M059J (cell line): ENCODE results near the gene CDKN3. TPM values are rescaled to one million over a fixed set of nuclear protein-coding genes. Genes with fewer than 3 reads are reported as not detected.

ENCODE experiments used
- DNase-seq: peaks from one replicate; pipeline ENCODE4 v3.0.0-alpha.2; 2012; ENCODE audit warnings: low read depth
- total RNA-seq: library from RNA; depleted of rRNA; stranded (reverse); fragments of >200 nt; shearing (Covaris generic); gene quantifications from 2 replicates; pipeline ENCODE4 v1.2.3, GENCODE V29; 2014; rRNA removed

CDKN3 gene, protein sequence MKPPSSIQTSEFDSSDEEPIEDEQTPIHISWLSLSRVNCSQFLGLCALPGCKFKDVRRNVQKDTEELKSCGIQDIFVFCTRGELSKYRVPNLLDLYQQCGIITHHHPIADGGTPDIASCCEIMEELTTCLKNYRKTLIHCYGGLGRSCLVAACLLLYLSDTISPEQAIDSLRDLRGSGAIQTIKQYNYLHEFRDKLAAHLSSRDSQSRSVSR
- total RNA-seq, result 179 and 192 TPM in 2 replicates

DNA sequence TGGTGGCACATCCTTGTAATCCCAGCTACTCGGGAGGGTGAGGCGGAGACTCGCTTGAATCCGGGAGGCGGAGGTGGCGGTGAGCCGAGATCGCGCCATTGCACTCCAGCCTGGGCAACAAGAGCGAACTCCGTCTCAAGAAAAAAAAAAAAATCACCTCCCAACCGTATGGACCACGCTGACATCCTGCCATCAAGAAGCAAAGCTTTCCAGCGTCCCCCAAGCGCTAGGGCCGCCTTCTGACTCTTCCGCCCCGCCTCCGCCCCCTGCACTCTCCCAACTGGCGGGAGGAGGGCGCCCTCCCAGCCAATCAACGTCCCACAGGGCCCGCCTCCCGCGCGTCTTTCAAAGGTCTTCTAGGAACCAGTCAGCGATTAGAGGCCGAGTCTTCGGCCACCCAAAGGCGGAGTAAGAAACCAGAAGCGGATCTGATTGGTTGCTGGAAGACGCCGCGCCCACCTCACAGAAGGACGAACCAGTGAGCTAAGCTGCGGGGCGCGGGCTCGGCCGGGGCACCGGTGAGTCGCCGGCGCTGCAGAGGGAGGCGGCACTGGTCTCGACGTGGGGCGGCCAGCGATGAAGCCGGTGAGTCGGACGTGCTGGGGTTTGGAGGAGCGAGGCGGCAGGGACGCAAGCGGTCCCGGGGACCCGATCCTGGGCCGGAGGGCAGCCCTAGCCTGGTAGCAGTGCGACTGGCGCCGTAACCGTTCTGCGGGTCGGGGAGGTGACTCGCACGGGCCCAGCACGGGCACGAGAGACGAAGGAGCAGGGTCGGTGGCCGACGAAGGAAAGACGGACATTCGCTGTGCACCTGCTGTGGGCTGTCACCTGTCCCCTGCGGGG is at the start of gene CDKN3:
CDKN3 (plus strand) TSS at position 515 of the 843 bp plus-strand sequence; CDS start at position 577, 62 bp downstream.
- DNase-seq, result peak; percentile 99

DNA sequence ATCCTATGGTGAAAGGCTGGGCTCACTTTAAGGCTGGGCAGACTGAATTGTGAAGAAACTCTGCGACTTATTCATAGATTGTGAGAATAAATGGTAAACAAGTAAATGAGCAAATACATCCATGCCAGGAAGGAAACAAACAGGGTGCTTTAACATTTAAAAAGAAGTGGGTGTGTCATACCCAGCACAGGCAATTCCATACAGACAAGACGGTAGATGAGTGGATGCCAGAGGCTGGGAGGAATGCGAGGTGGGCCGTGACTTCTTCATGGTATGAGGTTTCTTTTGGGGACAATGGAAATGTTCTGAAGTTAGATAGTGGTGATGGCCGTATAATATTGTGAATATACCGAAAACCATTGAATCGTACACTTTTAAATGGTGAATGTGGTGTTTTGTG is 49.8 kb upstream of the CDKN3 start:
- no peak for DNase-seq

DNA sequence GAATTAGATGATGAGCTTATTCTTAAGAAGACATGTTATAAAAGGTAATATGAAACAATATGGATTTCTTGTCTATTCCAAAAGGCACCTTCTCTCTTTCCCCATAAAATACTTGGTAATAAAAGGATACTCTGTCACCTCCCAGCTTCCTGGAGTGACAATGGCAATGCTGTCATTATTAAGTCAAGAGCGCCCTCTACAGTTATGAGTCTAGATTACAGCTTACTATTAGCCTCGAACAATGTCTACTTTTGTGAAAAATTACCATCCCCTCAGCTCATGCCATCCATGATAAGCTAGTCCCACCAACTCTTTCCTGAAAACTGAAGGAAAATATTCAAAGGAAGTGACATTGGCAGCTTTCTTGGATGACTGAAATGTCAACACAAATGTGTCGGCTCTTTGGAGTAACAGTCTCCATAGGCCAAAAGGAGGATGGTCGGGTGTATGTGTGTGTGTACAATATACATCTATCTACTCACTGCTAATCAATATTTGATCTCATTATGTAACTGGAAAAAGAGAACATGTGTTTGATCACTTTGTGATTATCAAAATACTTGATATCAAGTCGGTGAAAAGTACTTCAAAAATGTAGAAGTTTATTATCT is 48.7 kb upstream of the CDKN3 start:
- DNase-seq, result peak; percentile 64

DNA sequence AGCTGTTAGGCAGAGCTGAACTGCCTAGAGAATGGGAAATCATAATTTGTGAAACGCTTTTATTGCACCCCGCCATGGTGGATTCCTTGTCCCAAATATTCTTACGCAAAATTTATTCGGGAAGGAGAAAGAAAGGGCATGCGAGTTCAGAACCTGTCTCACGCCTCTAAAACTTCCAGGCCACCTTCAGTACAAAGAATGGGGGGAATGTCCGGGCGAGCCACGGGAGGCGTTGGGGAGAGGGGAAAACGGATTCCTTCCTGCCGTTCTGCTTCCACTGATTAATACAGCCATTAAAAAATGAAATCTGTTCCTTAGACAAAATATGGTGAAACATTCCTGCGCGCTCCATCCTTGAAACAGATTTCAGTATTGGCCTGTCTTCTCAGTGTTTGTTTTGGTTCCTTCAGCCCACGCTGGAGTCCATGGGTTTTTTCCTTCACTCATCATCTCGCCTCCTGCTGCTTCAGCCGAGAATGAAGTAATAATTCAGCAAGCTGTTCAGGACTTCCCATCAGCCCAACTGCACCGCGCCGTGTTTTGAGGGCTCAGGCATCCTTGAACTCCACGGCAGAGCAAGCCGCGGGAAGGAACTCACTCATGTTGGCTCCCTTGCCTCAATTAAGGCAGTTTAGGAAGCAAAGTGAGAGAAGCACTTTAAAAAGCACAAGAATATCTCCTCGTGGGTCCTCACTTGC is 47.7 kb upstream of the CDKN3 start:
- no peak for DNase-seq

DNA sequence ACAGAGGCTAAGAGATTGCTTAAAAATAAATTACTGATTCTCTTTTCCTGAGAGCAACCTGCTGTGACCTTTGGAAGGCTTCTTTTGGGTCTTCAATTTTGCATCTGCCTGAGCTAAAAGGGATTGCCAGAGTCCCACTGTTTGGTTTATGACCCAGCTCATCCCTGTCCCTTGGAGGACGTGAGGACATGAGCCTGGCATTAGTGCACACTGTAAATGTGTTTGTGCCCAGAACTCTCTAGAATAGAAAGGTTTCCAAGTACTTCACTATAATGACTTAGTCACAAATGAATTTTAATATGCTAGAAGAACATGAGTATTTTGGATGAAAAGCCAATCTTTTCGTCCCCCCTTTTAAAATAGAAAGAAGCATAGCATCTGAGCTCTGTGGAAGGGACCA is 47.1 kb upstream of the CDKN3 start:
- no peak for DNase-seq

DNA sequence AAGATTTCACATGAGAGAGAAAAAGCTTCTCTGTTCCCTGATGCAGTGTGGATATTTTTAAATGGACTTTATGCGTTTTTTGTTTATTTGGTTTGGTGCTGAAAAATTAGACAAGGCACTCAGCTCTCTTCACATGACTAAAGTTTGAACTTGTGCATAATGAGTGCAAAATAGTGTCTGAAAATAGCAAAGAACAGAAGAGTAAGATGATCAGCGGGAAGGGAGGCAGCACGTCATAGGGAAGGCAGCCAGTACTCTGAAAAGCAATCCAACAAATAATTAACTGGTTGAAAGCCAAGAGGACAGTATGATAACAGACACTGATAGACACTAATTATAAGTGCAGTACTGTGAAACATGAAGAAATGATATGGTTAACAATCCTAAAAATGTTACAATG is 46.6 kb upstream of the CDKN3 start:
- no peak for DNase-seq

DNA sequence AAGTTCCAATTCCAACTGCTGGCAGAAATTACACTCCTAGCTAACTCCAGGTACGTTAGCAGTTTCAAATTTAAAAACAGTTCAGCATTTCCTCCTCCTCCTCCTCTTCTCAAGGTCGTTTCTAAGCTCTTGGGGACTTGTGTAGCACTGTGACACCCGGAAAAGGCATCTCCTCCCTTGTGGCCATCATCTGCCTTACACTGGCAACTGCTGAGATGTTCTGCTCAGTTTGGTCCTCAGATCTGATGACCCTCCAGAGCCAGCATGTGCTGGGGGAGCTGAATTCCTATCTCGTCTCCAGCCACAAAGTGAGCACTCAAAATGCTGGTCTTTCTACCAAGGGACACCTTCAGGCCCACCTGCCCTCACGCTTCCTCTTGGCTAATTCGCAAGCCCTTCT is 43.5 kb upstream of the CDKN3 start:
- DNase-seq, result no peak

DNA sequence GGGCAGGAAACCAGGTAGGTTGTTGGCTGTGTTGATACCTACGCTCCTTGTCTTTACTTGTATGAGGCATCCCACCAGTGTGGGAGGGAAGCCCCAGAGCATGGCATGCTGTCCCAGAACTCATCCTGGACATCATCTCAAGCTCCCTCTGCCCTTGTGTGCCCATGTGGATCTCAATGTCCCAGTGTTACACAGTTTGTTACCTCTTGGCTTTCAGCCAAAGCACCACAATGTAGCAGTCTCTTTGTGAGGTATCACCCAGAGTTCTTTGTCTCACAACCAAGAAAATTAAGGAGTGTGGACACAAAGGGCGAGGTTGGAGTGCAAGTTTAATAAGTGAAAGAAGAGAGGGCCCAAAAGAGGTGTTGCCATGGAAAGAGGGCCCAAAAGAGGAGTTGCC is 43.1 kb upstream of the CDKN3 start:
- no peak for DNase-seq

DNA sequence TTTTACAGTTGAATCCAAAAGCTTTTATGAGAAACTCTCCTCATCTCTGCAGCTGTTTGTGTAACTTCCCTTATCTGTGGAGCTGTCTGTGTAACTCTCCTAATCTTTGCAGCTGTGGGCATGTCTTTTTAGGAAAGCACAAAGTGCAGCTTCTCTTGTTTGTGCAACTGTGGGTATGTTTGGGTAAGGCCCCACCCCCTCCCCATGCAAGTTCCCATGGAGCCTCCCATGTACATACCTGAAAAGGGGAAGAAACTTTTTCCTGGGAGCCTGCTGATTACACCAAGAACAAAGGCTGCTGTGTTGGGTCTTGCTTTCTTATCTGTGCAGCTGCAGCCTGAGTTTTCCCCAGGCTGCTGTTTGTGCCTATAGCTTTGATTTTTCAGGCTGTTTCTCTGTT is 42.7 kb upstream of the CDKN3 start:
- DNase-seq, result no peak

DNA sequence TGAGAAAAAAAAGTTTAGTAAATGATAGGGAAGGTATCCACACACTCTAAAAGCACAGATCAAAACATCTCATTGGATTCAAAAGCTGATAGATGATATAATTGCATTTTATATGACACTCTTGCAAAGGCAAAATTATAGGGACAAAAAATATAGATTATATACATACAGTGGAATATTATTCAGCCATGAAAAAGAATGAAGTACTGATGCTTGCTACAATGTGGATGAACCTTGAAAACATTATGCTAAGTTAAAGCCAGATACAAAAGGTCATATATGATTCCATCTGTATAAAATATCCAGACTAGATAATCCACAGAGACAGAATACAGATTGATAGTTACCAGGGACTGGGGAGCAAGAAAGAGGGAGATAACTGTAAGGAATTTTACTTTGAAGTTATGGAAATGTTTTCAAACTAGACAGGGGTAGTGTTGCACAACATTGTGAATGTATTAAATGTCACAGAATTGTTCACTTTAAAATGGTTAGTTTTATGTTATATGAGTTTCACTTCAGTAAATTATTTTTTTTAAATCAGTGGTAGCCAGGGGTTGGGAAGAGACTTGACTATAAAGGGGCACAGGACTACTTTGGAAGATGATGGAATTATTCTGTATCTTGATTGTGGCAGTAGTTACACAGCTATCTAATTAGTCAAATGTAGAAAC is 41.7 kb upstream of the CDKN3 start:
- DNase-seq, result no peak

DNA sequence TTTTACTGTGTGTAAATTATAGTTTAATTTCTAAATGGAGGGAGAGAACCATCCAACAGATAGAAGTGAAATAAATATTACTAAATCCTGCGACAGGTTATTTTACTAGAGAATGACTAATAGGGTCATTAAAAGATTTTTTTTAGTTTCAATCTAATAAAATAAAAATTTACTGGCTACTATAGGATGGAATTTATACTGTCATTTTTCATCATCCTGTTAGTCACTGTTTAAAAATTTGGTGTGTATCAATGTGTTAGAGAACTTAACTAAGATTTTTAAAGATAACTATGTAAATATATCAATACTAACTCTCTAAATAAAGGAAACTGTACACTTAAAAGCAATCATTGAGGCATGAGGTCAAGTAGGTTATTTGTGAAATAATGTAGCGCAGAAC is 41.1 kb upstream of the CDKN3 start:
- peak; percentile 51 for DNase-seq

DNA sequence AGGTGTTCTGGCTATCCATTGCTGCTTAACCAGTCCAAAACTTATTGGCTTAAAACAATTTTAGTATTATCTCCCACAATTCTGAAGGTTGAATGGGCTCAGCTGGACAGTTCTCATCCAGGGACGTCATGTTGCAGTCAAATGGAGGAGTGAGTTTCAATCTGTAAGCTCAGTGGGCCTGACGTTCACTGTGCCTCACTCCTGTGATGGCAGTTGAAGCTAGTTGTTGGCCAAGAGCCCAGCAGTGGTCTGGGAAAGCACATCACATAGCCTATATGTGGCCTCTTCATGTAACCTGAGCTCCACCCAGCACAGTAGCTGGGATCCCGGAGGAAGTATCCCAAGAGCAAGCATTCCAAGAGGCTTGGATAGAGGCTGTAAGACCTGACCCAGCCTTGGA is 40.6 kb upstream of the CDKN3 start:
- peak; percentile 76 for DNase-seq

DNA sequence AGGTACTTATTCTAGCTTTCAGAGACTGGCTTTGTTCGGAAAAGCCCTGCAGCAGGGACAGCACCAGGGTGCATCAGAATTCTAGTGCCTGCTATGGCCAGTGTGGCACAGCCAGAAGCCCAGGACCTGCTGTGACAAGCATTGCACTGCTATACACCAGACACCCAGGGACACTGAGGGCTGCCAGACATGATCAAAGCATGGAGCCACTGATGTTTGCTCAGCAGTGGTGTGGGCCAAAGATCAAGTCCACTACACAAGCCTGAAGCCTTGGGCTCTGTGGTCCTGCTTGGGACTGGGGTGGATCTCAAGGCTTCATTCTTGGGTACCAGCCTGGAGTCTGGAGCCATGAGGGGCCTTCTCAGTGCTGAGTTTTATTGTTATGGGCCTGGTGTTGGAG is 36.1 kb upstream of the CDKN3 start:
- no peak for DNase-seq

DNA sequence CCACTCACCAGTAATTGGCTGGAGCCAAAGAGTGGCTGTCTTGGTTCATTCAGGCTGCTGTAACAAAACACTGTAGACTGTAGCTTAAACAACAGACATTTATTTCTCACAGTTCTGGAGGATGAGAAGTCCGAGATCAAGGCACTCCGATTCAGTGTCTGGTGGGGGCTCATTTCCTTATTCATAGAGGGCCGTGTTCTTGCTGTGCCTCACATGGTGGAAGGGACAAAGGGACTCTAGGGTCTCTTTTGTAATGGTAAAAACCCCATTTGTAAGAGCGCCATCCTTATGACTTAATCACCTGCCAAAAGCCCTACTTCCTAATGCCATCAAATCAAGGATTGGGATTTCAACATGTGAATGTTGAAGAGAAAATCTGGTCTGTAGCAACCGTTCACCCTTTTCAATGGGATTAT is 34.7 kb upstream of the CDKN3 start:
- DNase-seq, result no peak

DNA sequence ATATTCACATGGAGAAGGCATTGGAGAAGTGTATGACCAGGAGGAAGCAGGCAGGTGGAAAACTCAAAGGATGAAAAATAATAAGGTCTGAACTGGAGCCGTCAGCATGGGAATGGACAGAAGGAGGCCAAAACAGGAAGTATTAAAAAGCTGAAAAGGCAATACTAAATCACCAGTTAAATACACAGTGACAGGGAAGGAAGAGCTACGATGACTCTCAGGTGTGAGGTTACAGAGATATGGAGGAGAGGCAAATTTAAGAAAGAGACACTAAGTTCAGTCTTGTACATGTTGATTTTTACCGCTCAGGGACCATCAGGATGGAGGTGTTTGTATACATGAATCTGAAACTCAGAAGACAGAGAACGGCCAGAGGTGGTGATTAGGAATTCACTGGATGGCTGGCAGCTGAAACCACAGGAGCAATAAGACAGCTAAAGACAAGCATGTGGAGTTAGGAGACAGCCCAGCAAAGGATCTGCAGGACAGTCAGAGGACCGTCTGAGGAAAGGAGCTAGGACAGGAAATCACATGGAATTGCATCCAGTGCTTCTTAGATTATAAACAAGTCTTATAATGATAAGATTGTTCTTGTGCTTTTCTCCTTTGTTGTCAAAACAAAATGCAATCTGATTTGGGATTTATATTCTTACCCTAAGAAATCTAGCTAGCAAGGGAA is 33.9 kb upstream of the CDKN3 start:
- DNase-seq, result no peak

DNA sequence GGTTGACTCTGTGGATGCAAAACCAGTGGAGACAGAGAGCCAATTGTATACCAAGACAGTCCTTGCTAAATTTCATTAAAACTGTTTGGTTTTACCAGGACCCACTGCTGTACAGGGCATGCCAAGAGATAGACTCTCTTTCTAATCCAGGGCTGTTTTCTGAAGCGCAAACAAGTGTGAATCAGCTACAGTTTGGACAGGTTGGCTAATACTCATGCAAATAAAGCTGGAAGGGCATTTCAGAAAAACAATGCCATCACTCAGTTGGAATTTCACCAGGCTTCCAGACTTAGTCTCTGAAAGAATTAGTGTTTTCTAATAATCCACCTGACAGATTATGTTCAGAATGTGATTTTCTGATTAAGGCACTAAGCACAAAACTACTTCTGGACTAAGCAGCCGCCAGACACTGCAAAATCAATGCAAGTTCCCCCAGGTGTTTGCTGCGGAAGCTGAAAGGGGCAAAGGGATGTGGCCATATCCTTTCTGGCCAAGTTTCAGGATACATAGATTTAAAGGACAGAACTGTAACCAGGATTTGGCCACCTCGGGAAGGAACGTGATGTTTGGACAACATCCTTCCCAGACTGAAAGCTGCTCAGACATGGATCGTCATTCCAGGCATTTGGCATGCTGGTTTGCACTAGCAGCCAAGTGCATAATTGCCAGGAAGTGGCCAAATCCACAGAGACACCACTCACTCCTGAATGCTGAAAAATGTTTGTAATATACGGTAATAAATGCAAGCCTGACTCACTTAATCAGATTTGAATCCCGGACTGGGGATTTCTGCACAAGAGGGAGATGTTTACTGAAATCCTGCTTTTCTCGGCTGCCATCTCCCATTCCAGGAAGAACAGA is 32.0 kb upstream of the CDKN3 start:
- DNase-seq, result peak; percentile 80

DNA sequence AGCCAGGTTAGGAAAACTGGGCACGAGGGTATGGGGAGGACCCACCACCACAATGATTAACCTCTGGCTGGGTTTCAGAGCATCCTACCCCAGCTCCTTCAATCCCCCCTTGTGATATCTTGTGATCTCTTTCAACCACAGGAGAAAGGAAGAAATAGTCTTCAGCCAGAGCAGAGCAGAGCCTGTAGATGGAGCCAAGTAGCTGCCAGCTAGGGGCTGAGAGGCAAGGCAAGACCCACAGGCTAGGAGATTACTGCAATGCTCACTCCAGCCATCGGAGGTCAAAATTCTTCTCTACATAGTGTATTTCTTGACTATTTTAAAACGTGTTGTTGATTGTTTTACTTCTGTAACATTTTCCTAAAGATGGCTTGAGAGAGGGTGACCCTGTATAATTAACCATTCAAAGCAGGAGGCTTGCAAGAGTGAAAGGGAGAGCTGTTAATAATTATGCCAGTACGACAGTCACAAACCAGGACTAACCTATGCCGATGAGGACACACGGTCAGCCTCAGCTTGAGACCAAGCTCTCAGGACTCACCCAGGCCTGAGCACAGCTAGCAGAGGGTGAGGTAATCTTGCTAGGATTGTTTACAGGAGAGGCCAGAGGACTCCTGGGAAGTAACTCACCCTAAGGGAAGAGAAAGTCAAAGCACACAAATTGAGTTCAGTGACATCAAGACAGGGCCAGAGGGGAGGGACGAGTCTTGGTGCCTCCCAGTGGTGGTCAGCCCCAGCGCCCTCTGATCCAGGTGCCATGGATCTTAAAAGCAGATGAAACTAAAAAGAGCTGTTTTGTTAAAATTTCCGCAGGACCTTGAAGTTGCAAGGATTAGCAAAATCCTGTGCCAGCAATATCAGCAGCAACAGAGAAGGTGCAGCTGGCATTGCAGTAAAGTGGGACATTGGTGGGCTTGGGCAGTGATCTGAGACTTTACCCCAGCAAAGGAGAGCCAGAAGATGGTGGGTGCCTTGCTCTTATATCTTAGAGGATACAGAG is 29.8 kb upstream of the CDKN3 start:
- DNase-seq, result peak; percentile 81

DNA sequence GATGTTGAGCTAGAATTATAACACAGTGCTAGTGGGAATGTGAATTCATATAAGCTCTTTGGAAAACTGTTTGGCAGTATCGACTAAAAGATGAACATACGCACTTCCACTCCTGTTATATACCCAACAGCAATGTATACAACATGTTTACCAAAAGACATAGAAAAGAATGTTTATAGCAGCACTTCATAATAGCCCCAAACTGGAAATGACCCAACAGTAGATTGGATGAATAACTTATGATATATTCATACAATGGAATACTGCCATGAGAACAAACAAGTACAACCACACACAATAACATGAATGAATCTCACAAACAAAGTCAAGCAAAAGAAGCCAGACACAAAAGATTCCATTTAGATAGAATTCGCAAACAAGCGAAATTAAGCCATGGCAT is 28.5 kb upstream of the CDKN3 start:
- no peak for DNase-seq

DNA sequence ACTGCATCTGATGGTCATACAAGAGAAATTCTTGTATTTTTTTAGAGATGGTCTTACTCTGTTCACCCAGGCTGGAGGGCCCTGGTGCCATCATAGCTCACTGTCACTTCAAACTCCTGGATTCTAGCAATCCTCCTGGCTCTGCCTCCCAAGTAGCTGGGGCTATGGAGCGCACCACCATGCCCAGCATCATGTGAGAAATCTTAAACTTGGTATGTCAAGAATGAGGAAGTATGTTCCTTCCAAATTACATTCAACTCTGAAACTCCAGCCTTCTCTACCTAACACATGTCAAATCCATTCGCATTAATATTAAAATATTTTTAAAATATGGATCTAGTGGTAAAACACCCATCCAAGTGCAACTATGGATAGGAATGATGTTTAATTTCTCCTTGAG is 27.5 kb upstream of the CDKN3 start:
- no peak for DNase-seq
